Caco-2 (cell line): Measurements from ENCODE around the gene HDAC4. TPM values are rescaled to one million over a fixed set of nuclear protein-coding genes. Genes with fewer than 3 reads are reported as not detected.

ENCODE experiments used
- BruUV-seq: library from RNA; stranded (reverse); fragments of 400-500 nt; replicated peaks from 2 replicates; lab custom pipeline; 2021; lab: Mats Ljungman, UMichigan
- CTCF ChIA-PET: fragments of 300-600 bp; sonication (Branson Sonifier 250); formaldehyde crosslinking; loops from one replicate; lab custom pipeline; 2022; ENCODE audit warnings: antibody characterized with exemption; lab: Charles Lee
- POLR2A ChIA-PET: fragments of 300-600 bp; sonication (Branson Sonifier 250); formaldehyde crosslinking; loops from one replicate; lab custom pipeline; 2022; ENCODE audit warnings: antibody characterized with exemption; lab: Charles Lee
- DNase-seq, 2 experiments: peaks; one replicate each; pipeline versions ENCODE4 v3.0.0 to v3.0.0-alpha.2; 2020 to 2022
- H3K27me3 ChIP-seq: replicated peaks from 2 replicates; pipeline ENCODE4 v1.6.0; 2011; ENCODE audit warnings: low read length; ENCODE audit not compliant: control insufficient read depth, insufficient read depth
- H3K36me3 ChIP-seq: 2 replicates; pipeline ENCODE4 v1.5.1; 2011; ENCODE audit warnings: low read length; ENCODE audit not compliant: control insufficient read depth, insufficient read depth
- H3K4me1 ChIP-seq: fragments of 250-450 bp; sonication (Bioruptor Pico); 2 replicates; pipeline ENCODE4 v1.5.1; 2020; ENCODE audit warnings: mild to moderate bottlenecking
- H3K4me3 ChIP-seq: 2 replicates; pipeline ENCODE4 v1.5.1; 2011; ENCODE audit warnings: low read depth, mild to moderate bottlenecking, control low read depth, low read length
- H3K9me3 ChIP-seq: fragments of 250-450 bp; sonication (Bioruptor Pico); 2 replicates; pipeline ENCODE4 v1.5.1; 2020; ENCODE audit warnings: mild to moderate bottlenecking, moderate library complexity
- H3K27ac Mint-ChIP-seq: one replicate; pipeline ENCODE4 v1.8.0; 2022; ENCODE audit warnings: mixed read lengths; ENCODE audit not compliant: unreplicated experiment
- H3K27me3 Mint-ChIP-seq: one replicate; pipeline ENCODE4 v1.8.0; 2022; ENCODE audit warnings: mixed read lengths; ENCODE audit not compliant: insufficient read depth, unreplicated experiment
- H3K36me3 Mint-ChIP-seq: one replicate; pipeline ENCODE4 v1.8.0; 2022; ENCODE audit warnings: mild to moderate bottlenecking, mixed read lengths; ENCODE audit not compliant: insufficient read depth, unreplicated experiment
- H3K4me1 Mint-ChIP-seq: one replicate; pipeline ENCODE4 v1.8.0; 2022; ENCODE audit warnings: low read depth, mixed read lengths; ENCODE audit not compliant: unreplicated experiment
- H3K4me3 Mint-ChIP-seq: one replicate; pipeline ENCODE4 v1.8.0; 2022; ENCODE audit warnings: mild to moderate bottlenecking, moderate library complexity, mixed read lengths; ENCODE audit not compliant: unreplicated experiment
- H3K9me3 Mint-ChIP-seq: one replicate; pipeline ENCODE4 v1.8.0; 2022; ENCODE audit warnings: mixed read lengths; ENCODE audit not compliant: unreplicated experiment
- intact Hi-C: fragments of 100-400 bp; cut with micrococcal nuclease; formaldehyde crosslinking; loops from one replicate; pipeline ENCODE4 v1.10.0; 2022; ENCODE audit not compliant: unreplicated experiment
- total RNA-seq: library from RNA; stranded (reverse); gene quantifications from 2 replicates; pipeline ENCODE4 v1.2.3, GENCODE V29; 2022
- TF ChIP-seq, protein P1 (sequence below), 2 experiments: fragments of 200-600 bp in 1 of 2; IDR thresholded peaks; 1 replicate in 1 of 2; 2 replicates in 1 of 2; pipeline versions ENCODE4 v1.5.1 to v1.8.0; 2011 to 2022; ENCODE audit warnings: antibody characterized with exemption in 1 of 2, control low read depth in 1 of 2, inconsistent platforms in 1 of 2, low read depth in 1 of 2, low read length in 1 of 2, mild to moderate bottlenecking in 1 of 2, moderate library complexity in 1 of 2; ENCODE audit not compliant: insufficient read depth in 1 of 2, severe bottlenecking in 1 of 2, unreplicated experiment in 1 of 2

The HDAC4 gene
- total RNA-seq, 1 experiment from 2014 or later: 15.5 TPM

DNA sequence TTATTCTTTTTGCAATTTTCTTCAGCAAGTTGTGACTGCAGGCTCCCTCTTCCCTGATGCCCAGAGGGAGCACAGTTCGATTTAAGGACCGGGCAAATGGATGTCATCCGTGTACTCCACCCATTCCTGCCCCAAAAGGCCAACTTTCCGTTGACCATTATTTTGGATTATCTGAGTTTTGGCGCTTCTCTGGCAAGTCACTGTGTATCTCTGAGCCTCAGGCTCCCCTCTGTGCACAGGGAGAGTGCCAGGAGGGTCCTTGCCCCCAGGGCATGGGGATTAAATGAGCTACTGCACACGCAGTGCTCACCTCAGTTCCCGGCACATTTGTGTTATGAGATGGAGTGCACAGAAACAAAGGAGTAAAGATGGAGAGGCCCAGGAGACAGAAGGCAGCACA lies 41.4 kb upstream of the HDAC4 start:
- ChIA-PET POLR2A (no interaction called here), CTCF (no interaction called here)
- no peak for DNase-seq
- no peaks in the 10 kb centered on the region for H3K27me3 ChIP-seq
- no peak overlapping the region for H3K4me3 Mint-ChIP-seq
- H3K36me3 ChIP-seq: no peaks in the 10 kb centered on the region
- intact Hi-C loops: no loop called here
- H3K9me3 Mint-ChIP-seq: peaks cover 14% of the 10 kb centered on the region
- TF ChIP-seq, protein P1, sequence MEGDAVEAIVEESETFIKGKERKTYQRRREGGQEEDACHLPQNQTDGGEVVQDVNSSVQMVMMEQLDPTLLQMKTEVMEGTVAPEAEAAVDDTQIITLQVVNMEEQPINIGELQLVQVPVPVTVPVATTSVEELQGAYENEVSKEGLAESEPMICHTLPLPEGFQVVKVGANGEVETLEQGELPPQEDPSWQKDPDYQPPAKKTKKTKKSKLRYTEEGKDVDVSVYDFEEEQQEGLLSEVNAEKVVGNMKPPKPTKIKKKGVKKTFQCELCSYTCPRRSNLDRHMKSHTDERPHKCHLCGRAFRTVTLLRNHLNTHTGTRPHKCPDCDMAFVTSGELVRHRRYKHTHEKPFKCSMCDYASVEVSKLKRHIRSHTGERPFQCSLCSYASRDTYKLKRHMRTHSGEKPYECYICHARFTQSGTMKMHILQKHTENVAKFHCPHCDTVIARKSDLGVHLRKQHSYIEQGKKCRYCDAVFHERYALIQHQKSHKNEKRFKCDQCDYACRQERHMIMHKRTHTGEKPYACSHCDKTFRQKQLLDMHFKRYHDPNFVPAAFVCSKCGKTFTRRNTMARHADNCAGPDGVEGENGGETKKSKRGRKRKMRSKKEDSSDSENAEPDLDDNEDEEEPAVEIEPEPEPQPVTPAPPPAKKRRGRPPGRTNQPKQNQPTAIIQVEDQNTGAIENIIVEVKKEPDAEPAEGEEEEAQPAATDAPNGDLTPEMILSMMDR (IDR thresholded peaks at IDR 0.05; ENCODE audit: insufficient read depth in 1 of 2, low read depth in 1 of 2, low read length in 1 of 2, severe bottlenecking in 1 of 2, unreplicated experiment in 1 of 2): no peak
- H3K27ac Mint-ChIP-seq: no peak overlapping the region
- 0 out of 2 replicates have a peak, but pooled peaks cover 3% of the 10 kb centered on the region for H3K4me1 ChIP-seq
- no peaks in the 10 kb centered on the region for H3K4me1 Mint-ChIP-seq
- no peaks in the 10 kb centered on the region for H3K36me3 Mint-ChIP-seq
- BruUV-seq: no TSS peak
- no peaks in the 10 kb centered on the region for H3K9me3 ChIP-seq
- no peaks in the 10 kb centered on the region for H3K27me3 Mint-ChIP-seq
- H3K4me3 ChIP-seq: no peak overlapping the region

DNA sequence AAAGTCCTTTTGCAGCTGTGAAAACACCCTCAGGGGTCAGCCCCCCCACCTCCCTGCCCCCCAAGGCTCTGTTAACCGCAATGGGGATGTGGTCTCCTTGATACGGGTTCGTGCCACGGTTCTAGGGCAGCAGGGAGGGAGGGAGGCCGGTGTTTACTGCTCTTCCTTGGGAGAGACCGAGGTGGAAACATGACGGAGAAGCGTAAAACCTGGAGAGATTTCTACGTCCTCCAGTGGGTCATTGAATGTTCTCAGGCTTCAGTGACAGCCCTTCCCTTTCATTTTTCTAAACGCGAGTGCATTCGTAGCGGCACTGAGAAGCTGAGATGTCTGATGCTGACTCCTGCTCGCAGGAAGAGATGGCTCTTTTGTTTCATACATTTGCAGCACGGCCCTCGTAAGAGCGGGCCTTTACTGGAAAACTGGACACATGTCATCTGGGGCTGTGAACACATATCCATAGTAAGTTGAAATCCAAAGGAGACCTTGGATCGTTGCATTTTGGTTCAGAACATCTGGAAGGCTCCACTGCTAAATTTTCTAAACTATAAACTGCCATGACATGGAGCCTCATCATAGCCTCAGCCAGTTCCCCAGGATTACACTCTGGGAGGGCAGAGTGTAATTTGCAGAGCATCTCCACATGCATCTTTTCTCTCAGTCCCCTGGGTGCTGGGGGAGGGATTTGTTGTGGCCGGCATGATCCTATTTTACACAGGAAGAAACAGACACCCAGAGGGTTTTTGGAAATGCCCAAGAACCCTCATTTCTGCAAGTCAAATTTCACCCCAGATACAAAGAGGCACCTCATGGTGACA lies 40.6 kb upstream of the HDAC4 start:
- TF ChIP-seq, protein P1 (IDR thresholded peaks at IDR 0.05; ENCODE audit: insufficient read depth in 1 of 2, low read depth in 1 of 2, low read length in 1 of 2, severe bottlenecking in 1 of 2, unreplicated experiment in 1 of 2): no peak
- POLR2A ChIA-PET: no interaction called here

GRCh38 chr2:239440511-239440959 lies 39.7 kb upstream of the HDAC4 start:
- POLR2A ChIA-PET: no interaction called here
- intact Hi-C loops: no loop called here

More for the DNA sequence above, 40.6 kb upstream of the HDAC4 start:
- Histone ChIP-seq H3K9me3 (no peaks in the 10 kb centered on the region), H3K27me3 (no peaks in the 10 kb centered on the region), H3K4me1 (0 out of 2 replicates have a peak, but pooled peaks cover 3% of the 10 kb centered on the region), H3K36me3 (no peaks in the 10 kb centered on the region), H3K4me3 (no peak overlapping the region)
- CTCF ChIA-PET: no interaction called here
- Mint-ChIP-seq H3K36me3 (no peaks in the 10 kb centered on the region), H3K27me3 (peaks cover 2% of the 10 kb centered on the region), H3K4me1 (no peaks in the 10 kb centered on the region), H3K4me3 (no peak overlapping the region), H3K27ac (no peak overlapping the region), H3K9me3 (peaks cover 14% of the 10 kb centered on the region)
- DNase-seq: no peak
- BruUV-seq: no TSS peak
- intact Hi-C loops: no loop called here

More at GRCh38 chr2:239440511-239440959, 39.7 kb upstream of the HDAC4 start:
- no peak overlapping the region for H3K4me3 ChIP-seq
- no peaks in the 10 kb centered on the region for H3K36me3 Mint-ChIP-seq
- no peak for DNase-seq
- H3K4me1 Mint-ChIP-seq: no peaks in the 10 kb centered on the region
- H3K9me3 Mint-ChIP-seq: peaks cover 14% of the 10 kb centered on the region
- CTCF ChIA-PET: no interaction called here
- 0 out of 2 replicates have a peak, but pooled peaks cover 3% of the 10 kb centered on the region for H3K4me1 ChIP-seq
- H3K27me3 Mint-ChIP-seq: peaks cover 2% of the 10 kb centered on the region
- no peaks in the 10 kb centered on the region for H3K36me3 ChIP-seq
- TF ChIP-seq, protein P1 (IDR thresholded peaks at IDR 0.05; ENCODE audit: insufficient read depth in 1 of 2, low read depth in 1 of 2, low read length in 1 of 2, severe bottlenecking in 1 of 2, unreplicated experiment in 1 of 2): no peak
- H3K27ac Mint-ChIP-seq: no peak overlapping the region
- H3K9me3 ChIP-seq: no peaks in the 10 kb centered on the region
- H3K4me3 Mint-ChIP-seq: no peak overlapping the region
- no TSS peak for BruUV-seq
- H3K27me3 ChIP-seq: no peaks in the 10 kb centered on the region
